Mesenteric fat pad (tissue), 1 donor: ENCODE measurements around the gene CWC15. TPM values are rescaled to one million over a fixed set of nuclear protein-coding genes. Genes with fewer than 3 reads are reported as not detected.
"Not testable (repeated sequence)": the region's sequence is repeated elsewhere in the genome, so short reads cannot be mapped to it uniquely, and the experiment has no call there.

Experiments
- DNase-seq: peaks from one replicate; pipeline ENCODE4 v3.0.0-alpha.2; 2020; ENCODE audit warnings: low spot score
- total RNA-seq: library from RNA; stranded (reverse); fragmentation: NEBNext Ultra II Directional; extraction: Animal tissue kit (Norgen Biotek cat#: 25700); gene quantifications from one replicate; pipeline ENCODE4 v1.2.1, GENCODE V29; 2021
- donor health status: DM: yes; HTN: yes; CAD: no.

Gene CWC15
- total RNA-seq, 1 donor from 2014 or later, result 70.8 TPM

DNA sequence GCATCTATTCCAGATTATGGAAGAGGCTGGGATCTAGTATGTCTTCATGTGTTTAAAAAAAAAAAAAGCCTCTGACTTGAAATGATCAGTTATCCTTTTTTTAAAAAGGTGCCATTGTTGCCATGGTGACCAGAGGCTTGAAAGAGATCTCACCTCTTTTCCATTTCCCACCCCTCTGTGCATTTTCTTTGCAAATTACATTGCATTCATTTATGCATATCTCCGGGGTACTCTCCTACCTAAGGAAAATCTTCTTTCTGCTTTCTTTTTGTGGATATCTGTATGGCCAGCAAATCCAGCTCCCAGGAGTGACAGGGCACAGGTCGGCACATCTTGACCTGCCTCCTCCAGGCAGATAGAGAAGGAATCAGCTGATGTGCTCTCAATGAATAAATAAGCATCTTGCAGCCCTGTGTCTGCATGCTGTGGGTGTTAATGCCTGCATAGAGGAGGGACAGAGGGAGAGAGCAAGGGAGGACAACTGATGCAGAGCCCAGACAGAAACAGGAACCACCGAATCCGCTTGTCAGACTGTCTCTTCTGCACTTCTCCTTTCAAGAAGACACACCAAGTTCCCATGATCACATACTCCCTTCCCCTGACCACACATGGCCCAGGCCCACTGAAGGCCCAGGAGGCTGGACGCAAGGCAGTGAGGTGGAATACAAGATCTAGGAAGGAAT is 50.9 kb downstream of the CWC15 start:
- DNase-seq, result no peak

GRCh38 chr11:94920311-94920710 is 53.0 kb downstream of the CWC15 start:
- no peak for DNase-seq

GRCh38 chr11:94913718-94914394 is 59.5 kb downstream of the CWC15 start:
- DNase-seq, result not testable (repeated sequence)

DNA sequence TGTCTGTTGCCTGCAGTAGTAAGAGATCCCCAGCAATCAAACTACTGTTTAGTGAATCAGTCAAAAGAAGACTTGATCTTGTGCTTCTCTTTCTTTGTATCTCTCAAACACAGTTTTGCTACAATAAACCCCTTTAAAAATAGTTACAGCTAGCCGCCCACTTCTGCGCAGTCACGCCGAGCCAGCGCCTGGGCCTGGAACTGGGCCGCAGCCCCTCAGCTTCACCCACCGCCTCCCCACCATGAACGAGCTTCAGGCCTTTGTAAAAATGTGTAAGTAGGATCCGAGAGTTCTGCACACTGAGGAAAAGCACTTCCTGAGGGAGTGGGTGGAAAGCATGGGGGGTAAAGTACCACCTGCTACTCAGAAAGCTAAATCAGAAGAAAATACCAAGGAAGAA is 60.5 kb downstream of the CWC15 start:
- no peak for DNase-seq

Other genes starting within 250 kb of the CWC15 start
- gene AMOTL1, start 205.2 kb downstream of the CWC15 start, total RNA-seq, result 51.6 TPM
- gene KDM4D, start 153 bp upstream of the CWC15 start, total RNA-seq, result 0.93 TPM
- not detected for gene KDM4E, start 51.7 kb upstream of the CWC15 start, total RNA-seq
- gene KDM4F, start 75.9 kb upstream of the CWC15 start, total RNA-seq, result not detected
- 32.7 TPM for gene SRSF8, start 93.4 kb upstream of the CWC15 start, total RNA-seq
- 16.8 TPM for gene ENDOD1, start 116.3 kb upstream of the CWC15 start, total RNA-seq